ENCODE data around the gene SECISBP2.
A peak's percentile ranks its signal among the peaks of the same experiment; 100 is the strongest.
"Not testable (repeated sequence)": the region's sequence is repeated elsewhere in the genome, so short reads cannot be mapped to it uniquely, and the experiment has no call there.

Gene SECISBP2

DNA sequence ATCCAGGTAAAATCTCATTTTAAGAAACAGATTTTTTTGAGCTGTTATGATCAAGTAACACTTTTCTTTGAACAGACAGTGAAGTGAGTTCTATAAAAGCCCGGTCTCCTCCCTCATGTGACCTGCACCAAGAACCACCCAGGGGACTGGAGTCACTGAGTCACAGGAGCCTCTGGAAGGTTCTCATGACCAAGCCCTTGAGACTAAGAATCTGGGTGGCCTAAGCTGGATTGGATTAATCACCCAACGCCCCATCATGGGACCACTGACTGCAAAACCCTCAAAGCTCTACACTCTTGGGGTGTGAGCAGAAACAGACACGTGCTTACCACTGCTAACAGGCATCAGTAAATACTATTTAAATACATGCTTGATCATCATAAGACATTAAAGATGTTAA, 48.4 kb downstream of the SECISBP2 start:
- DNase-seq = no peak

GRCh38 chr9:89367281-89367680, 49.0 kb downstream of the SECISBP2 start:
- no peak for DNase-seq

GRCh38 chr9:89367726-89368437, 49.6 kb downstream of the SECISBP2 start:
- DNase-seq = no peak

DNA sequence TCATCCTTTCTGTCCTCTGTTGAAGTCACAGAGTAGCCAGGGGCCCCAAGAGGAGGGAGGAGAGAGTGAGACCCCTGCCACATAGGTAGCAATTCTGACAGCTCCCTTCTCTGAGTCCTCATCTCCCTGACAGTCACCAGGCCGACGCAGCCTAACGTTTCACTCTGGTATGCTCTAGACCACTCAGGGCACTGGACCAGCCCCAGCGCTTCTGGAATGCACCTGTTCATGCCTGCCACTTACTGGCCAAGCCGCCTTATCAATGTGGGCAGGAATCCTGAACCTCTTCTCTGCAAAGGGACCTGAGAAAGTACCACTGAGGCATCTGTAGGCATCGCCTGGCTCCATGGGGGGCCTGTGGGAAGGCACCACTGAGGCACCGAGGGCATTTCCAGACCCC, 50.2 kb downstream of the SECISBP2 start:
- no peak for DNase-seq

DNA sequence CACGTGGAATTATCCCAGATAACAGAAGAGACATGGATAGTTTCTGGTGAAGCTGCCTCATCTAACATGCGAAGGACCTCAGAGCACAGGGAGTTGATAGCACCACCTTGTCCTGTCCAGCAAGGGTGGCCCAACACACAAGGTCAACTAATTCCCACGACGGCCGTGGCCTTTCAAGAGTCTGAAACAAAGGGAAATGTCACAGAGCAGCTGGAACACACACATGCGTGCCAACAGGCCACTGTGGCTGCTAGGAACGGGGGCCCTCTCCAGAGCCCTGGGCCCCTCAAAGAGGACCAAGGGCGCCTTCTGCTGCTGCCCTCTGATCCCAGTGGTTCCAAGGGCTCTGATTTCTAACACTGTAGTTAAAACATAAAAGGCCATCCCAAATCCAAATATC, 50.7 kb downstream of the SECISBP2 start:
- no peak for DNase-seq

GRCh38 chr9:89370593-89370992, 52.3 kb downstream of the SECISBP2 start:
- DNase-seq = no peak

- DNase-seq = not testable (repeated sequence)
Measured at GRCh38 chr9:89371791-89372190, 53.5 kb downstream of the SECISBP2 start.

DNA sequence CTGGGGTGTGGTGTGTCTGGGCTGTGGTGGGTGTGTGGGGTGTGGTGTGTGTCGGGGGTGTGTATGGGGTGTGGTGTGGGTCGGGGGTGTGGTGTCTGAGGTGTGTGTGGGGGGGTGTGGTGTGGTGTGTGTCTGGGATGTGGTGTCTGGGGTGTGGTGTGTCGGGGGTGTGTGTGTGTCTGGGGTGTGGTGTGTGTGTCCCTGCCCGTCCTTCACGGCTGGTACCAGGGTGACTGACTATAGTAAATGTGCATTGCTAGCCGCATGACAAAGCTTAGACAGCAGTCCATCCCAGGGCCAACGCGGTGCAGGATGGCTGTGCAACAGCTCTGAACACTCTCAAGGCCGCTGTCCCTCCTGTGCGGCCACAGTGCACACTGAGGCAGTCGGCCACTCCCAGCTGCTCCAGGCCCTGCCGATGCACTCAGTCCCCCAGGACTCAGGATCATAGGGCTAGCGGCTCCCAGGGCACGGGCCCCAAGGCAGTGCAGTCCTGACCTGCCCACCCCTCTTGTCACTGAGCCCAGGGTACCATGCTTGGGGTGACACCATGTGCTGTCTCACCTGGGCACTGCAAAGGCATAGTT, 54.0 kb downstream of the SECISBP2 start:
- peak; percentile 11 for DNase-seq

DNA sequence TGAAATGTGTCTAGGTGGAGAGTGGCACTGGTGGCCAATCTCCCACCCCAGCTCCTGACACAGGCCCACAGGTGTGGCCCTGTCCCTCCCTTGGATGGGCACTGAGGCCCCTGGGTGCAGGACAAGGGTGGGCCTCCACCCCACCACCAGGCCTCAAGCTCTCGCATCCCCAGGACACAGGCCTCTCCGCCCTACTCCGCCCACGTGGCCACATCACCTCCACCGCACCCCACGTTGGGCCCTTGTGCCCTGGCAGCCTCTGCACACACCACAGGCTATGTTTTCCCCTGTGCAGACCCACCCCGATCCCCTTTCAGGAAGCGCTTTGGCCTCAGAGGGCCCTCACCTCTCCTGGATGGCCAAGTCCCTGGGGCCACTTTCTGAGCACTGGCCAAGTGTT, 54.7 kb downstream of the SECISBP2 start:
- DNase-seq = no peak

- no peak for DNase-seq
Measured at GRCh38 chr9:89374176-89374575, 55.9 kb downstream of the SECISBP2 start.

GRCh38 chr9:89375191-89375760, 57.0 kb downstream of the SECISBP2 start:
- no peak for DNase-seq

DNA sequence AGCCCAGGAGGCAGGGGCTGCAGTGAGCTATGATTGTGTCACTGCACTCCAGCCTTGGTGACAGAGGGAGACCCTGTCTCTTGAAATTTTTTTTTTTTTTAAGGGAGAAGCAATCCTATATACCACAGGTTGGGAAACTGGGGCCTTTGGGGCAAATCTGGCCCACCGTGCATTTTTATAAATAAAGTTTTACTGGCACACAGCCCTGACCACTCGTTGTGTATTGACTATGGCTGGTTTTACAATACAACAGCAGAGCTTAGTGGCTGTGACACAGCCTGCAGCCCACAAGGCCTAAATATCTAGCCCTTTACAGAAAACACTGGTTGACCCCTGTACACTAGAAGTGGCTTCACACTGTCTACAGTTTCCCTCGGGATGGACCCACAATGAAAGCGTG, 58.0 kb downstream of the SECISBP2 start:
- DNase-seq = no peak

DNA sequence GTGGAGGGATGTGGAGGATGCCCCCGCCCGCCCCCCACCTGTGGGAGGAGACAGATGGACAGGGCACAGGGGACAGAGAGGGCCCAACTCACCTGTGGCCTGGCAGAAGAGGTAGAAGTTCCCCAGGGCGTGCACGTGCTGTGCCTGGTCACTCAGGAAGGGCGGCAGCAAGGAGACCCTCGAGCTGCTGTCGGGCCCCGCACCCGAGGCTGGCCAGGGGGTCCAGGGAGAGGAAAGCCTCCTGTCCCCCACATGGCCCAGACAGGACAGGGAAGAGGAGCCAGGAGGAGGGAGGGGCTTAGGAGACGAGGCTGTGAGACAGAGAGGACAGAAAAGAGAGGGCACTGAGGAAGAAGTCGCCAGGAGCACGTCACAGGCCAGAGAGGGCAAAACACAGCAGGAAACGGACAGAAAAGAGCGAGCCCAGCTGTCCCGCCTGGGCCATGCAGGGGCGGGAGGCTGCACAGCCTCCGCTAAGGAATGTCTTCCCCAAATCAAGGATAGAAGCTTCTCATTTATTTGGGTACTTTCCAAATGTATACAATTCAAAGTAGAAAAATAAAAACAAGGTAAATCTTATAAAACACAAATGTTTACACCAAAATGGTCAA, 58.5 kb downstream of the SECISBP2 start:
- DNase-seq = no peak

- DNase-seq = no peak
Measured at GRCh38 chr9:89377411-89377810, 59.1 kb downstream of the SECISBP2 start.

DNA sequence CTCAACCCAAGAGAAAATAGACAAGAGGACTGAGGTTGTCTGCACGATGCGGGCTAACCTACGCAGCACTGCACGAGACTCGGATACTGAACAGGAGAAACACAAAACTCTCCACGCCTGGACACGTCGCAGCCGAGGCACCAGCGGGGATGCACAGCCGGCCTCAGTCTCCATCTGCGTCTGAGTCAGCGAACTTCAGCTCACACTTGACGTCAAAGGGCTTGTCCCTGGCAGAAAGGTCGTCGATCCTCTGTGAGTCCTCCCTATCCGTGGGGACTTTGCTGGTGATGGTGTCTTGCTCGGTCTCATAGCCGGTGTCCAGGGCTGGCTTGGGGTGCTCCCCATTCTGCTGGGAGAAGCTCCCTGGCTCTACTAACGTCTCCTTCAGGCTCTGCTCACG, 60.2 kb downstream of the SECISBP2 start:
- DNase-seq = no peak

DNA sequence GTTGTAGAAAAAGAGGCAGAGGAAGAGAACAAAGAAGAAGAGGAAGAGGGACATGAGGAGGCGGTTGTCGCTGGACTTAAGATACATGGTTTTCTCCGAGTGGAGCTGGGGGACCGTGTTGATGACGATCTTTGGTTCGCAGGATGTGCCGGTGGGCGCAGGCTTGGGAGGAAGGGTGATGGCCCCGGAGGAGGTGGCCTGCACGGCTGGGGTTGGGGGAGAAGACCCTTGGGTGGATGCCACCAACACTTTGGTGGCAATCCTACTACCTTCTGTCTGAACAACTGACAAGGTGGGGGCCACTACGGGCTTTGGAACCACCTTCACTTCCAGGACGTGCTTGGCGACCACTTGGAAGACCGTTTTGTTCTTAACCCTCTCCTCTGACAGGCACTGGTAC, 60.7 kb downstream of the SECISBP2 start:
- DNase-seq = no peak

DNA sequence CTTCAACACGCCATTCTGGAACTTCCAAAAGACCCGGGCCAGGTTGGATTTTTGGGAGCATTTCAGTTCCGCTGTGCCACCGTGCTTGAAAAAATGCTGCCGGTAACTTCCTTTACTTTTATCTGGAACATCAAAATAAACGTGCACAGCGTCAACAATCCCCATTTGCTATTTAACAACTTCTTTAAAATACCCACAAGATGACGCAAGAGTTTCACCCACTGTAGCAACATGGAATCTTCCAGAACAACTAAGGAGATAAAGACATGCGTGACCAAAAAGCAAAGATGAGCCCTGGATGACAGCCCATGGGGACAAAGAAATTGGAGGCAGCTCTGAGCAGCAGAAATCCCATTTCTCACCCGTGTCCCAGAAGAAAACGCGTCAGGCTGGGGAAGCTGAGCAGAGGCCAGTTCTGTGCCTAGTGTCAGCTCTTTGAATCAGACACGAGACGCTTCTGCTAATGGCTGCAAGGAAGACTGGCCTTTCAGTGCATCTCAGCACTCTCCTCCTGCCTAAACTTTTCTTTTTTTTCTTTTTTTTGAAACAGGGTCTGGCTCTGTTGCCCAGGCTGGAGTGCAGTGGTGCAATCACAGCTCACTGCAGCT, 61.3 kb downstream of the SECISBP2 start:
- DNase-seq = no peak

DNA sequence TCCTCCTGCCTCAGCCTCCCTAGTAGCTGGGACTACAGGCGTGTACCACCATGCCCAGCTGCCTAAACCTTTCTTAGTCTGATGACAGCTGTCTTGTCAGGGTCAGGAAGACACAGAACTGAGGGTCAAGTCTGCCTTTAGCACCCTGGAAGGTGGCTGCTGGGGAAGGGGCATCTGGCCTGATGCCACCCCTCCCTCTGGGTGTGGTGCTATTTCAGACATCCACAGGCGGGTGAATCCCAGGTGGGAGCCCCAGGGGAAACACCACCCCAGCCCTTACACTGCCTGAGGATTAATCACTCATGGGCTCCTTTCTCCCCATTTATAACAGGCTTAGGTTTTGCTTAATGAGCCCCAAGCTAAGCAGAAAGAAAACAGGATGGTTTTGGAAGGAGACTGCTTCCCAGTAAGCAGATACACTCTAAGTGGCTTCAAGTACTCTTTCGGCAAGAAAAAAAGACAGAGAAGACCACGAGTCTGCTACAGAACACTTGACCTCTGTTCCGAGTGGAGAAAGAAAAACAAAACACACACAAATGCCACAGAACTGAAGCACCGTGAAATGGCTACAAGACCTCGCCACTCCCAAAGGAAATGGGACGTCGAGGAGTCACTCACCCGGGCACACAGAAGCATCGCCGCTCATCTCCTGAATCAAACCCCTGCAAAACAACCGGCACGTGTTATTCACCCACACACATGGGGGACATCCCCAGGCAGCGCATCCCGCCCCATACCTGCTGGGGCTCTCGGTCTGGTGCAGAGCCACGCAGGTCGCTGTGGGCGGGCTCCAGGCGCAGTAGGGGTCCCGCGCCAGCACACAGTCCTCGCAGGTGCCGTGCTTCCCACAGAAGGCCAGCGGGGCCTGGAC, 62.4 kb downstream of the SECISBP2 start:
- no peak for DNase-seq

DNA sequence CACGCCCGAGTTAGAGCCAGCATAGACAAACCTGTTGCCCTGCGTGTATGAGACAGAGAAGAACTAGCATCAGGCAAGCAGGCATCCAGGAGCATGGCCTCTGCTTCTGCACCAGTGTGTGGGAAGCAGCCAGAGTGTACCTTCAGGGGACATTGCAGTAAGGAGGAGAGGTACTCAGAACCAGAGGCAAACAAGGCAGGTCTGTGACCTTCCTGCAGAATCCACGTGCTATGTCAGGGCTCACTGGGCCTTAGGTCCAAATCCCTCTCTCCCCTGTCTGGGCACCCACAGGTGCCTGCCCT, 63.0 kb downstream of the SECISBP2 start:
- no peak for DNase-seq

DNA sequence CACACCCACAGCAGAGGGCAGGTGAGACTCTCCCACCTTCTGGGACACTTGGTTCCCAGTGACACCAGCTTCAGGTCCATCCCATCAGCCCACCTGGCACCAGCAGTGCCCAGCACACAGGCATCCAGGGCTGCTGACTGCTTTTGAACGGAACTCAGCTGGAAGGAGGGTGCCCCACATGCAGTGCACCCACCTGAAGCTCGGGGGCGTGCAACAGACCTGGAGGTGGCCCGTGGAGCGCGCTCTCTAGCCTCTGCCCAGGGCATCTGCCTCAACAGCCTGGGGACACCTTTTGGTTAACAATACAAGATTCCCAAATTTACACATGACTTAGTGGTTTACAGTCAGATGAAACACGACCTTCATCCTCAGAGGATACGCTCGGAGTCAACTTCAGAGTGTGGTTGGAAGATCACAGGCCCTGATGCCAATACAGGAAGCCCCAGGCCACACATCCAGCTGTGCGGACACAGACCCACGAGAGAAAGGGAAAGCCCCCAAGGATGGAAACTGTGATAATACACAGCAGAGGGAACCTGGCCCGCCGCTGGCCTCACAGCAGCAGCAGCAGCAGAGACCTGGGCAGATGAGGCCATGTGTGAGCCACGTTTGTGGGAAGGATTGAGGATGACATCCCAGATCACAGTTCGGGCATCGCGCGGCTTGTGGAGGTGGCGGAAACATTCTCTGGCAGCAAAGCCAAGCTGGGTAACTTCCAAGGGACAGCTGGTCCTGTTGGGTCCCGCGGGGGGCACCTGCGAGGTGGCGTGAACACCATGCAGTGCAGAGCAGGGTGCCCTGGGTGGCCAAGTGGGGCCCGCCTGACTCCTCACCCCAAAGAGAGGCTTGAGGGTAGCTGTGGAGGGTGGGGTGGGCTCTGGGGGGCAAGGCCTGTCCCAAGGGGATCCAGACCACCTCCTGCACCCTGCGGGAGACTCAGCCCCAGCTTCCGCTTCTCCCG, 64.0 kb downstream of the SECISBP2 start:
- no peak for DNase-seq

DNA sequence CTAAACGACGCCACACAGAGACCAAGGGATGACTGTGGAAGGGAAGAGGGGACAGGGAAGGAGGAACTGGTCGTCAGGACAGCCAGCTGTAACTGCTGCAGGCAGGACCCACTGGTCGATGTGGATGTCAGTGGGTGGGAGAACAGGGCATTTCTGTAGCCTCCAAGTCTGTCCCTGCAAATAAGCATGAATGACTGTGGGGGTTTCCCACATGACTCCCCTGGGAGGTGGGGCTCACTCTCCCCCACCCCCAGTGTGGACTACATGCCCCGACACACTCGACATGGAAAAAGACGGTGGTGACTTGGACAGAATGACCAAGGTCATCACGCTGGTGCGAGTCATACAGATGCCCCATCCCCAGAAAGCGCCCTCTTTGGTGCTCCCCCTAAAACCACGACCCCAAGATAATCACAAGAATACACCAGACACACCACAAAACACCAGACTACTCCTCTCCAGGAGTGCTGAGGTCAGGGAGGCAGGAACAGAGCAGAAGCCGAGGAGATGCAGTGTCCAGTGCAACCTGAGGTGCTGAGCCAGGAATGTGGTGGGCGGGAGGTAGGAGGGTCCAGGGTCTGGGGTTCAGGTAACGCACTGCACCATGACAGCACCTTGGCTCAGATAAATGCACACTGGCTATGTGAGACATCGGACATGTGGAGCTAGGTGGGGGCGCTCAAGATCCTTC, 64.9 kb downstream of the SECISBP2 start:
- DNase-seq = no peak

Data from T1000 (cell line).